HG03575 (cell line): ENCODE measurements around the gene TIAM1.

Experiments
- ATAC-seq: cut with Tn5 transposase; IDR thresholded peaks from one replicate; pipeline ENCODE4 v1.9.1; 2021; ENCODE audit not compliant: unreplicated experiment, insufficient number of reproducible peaks, low FRiP score; ENCODE audit errors: extremely low read depth

TIAM1 gene, protein sequence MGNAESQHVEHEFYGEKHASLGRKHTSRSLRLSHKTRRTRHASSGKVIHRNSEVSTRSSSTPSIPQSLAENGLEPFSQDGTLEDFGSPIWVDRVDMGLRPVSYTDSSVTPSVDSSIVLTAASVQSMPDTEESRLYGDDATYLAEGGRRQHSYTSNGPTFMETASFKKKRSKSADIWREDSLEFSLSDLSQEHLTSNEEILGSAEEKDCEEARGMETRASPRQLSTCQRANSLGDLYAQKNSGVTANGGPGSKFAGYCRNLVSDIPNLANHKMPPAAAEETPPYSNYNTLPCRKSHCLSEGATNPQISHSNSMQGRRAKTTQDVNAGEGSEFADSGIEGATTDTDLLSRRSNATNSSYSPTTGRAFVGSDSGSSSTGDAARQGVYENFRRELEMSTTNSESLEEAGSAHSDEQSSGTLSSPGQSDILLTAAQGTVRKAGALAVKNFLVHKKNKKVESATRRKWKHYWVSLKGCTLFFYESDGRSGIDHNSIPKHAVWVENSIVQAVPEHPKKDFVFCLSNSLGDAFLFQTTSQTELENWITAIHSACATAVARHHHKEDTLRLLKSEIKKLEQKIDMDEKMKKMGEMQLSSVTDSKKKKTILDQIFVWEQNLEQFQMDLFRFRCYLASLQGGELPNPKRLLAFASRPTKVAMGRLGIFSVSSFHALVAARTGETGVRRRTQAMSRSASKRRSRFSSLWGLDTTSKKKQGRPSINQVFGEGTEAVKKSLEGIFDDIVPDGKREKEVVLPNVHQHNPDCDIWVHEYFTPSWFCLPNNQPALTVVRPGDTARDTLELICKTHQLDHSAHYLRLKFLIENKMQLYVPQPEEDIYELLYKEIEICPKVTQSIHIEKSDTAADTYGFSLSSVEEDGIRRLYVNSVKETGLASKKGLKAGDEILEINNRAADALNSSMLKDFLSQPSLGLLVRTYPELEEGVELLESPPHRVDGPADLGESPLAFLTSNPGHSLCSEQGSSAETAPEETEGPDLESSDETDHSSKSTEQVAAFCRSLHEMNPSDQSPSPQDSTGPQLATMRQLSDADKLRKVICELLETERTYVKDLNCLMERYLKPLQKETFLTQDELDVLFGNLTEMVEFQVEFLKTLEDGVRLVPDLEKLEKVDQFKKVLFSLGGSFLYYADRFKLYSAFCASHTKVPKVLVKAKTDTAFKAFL (N-terminal part only)

DNA sequence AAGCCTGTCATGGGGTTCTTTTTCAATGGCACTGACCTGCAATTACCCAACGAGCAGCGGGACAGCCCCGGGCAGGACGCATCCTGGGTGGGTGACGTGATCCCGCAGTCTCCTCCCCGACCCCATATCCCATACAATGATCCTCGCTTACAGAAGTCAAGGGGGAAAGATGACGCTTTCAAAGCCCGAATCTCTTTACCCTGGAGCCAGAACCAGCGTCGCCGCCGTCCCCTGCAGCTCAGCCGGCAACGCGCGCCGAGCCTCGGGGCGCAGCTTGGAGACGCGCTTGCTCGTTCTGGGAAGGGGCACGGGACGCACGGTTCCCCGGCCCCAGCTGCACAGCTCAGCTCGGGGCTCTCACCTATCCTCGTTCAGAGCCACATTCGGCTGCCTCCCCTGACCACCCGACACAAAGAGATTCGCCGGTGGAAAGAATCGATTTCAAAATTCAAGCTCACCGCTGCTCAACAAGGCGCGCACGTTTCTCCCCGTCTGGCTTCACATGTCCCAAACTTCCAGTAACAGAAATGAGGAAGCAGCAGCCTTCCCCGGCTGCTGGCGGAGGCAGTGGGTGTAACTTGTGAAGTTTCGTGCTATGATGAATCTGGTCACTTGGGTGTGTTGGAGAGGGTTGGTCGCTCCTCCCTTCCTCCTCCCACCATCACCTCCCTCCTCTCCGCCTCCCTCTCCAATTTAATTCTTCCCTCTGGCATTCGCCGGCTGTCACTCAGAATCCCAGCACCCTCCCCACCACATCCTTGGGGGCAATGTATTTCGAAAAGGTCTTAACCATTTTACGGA lies at the start of gene TIAM1:
Gene TIAM1, minus strand, starts transcription at position 582 of the 801 bp plus-strand sequence. CDS start 77,289 bp downstream, outside the sequence.
- ATAC-seq = no peak

GRCh38 chr21:31387560-31388186 lies 43.6 kb upstream of the TIAM1 start:
- no peak for ATAC-seq

GRCh38 chr21:31386006-31386405 lies 41.9 kb upstream of the TIAM1 start:
- ATAC-seq = no peak

DNA sequence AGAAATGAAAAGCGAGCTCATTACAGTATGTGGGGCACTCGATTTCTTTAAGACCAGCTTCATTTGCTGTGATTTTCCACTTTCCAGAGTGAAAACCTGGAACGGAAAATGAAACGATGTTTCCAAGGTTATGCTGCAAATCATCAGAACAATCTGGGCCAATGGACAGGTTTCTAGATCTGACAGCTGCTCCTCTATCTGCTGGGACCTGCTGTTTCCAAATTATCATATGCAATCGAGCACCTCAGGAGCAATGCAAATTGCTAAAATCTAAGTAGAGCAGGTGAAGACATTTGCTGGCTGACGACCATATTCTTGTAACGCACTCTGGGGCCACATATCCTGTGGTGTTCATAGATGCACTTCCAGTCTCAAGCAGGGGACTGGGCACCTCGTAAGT lies 39.7 kb upstream of the TIAM1 start:
- ATAC-seq = no peak

DNA sequence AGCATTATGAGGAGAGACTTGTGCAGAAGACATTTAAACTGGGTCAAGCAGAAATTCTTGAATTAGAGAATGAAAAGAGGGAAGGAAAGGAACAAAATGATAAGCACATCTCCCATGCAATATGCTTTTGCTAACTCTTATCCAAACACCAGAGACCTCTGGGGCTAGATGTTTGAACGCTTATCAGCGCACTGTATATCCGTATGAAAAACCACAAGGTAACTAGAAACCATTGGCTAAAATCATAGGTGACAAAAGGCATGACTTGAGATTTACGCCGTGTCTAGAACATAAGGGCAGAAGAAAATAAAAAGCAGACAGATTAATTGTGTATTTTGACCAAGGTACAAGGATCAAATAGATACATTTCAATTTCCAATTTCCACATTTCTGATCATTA lies 38.0 kb upstream of the TIAM1 start:
- no peak for ATAC-seq

- ATAC-seq = no peak
Observed at GRCh38 chr21:31376301-31376700, 32.2 kb upstream of the TIAM1 start.

DNA sequence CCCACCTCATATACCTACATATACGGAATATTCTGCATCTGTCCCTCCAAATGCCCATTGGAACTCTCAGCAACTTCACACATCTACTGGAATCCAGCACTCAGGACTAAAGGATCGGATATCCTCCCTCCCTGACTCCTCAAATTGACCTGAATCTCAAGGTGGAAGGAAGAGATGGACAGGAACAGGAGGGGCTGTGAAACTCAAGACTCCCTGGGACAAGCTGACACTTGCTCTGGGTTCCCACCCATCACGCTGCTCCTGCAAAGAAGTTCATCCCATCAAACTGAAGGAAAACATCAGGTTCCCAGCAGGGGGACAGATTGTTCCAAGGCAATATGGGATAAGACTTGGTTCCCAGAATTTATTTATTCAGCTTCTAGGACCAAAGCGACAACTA lies 30.3 kb upstream of the TIAM1 start:
- ATAC-seq = no peak

DNA sequence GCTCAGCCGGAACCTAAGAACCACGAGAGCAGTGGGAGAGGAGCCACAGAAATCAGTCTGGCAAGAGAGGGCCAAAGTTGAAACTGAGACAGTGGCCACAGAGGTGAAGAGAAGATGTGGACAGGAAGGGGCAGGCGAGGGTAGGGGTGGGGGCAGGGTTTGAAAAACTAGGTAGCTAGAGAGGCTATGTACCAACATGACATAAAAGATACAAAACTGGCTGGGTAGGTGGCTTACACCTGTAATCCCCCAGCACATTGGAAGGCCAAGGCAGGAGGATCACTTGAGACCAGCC lies 28.4 kb upstream of the TIAM1 start:
- no peak for ATAC-seq

GRCh38 chr21:31371715-31372470 lies 27.8 kb upstream of the TIAM1 start:
- no peak for ATAC-seq

GRCh38 chr21:31370893-31371544 lies 27.0 kb upstream of the TIAM1 start:
- ATAC-seq = no peak

DNA sequence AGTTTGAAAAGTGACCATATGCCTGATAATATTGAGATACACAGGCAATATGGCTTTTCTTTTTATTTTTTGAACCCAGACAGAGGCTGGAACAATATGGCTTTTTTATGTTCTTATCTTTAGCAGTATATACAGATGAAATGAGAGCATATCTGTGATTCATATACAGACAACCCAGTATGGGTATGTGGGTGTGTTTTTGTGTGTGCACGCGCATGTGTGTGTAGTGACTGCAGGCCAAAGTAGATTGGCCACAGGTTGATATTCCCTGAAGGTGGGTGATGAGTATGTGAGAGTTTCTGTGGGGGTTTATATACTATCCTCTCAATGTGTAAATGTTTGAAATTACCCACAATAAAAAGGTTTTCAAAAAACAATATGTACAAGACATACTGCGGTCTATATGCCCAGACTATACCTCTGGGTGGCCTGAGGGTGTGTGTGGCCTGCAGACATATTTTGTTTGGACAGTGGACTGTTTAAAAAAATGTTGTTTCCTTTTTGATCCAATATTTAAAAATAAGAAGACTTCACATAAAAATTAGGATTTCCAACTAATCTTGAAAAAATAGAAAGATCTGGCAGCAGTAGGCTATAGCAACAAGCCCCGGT lies 26.3 kb upstream of the TIAM1 start:
- ATAC-seq = no peak

- no peak for ATAC-seq
Observed at GRCh38 chr21:31368361-31368760, 24.3 kb upstream of the TIAM1 start.

- no peak for ATAC-seq
Observed at GRCh38 chr21:31367801-31368200, 23.7 kb upstream of the TIAM1 start.

- no peak for ATAC-seq
Observed at GRCh38 chr21:31366825-31367224, 22.8 kb upstream of the TIAM1 start.

DNA sequence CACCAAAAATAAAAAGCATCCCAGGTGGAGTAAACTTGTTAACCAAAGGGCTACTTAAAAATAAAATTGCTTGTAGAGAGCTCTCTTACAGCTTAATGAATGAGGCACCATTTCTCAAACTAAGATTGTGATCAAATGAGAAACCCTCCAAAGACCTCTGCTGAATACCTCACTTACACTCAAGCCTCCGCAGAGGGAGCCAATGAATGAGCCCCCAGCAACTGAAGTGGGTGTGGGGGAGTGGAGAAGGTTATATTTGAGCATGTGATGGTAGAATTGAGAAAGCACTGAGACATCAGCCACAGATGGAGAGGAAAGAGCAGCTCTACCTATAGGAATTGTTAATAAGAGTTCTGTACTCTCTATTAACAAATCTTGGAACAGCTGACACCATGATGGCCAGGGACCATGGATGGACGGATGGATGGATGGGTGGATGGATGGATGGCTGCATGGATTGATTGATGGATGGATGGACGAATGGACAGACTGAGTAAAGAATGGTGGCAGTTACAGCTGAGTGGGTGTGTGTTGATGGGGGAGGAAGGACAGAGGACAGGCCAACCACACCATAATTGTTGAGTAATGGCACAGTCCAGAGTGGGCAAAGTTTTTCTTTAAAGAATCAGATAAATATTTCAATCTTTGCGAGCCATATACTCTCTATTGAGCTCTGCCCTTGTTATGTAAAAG lies 20.3 kb upstream of the TIAM1 start:
- no peak for ATAC-seq

DNA sequence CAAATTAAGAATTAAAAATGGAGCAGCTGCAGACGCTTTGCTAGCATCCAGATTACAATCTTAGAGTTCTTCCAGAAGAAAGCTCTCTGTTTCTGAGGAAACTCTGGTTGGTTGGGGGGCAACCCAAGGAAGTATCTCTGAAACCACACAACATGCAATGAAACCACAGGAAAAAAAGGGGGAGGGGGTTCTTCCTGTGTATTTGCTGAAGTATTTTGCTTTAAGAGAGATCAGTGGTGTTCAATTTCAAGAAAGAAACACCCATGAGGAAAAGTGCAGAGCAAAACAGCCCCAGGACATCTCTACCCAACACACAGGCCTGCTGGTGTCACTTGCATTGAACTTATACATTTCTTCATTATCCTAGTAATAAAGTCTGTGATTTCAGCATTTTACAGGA lies 19.7 kb upstream of the TIAM1 start:
- ATAC-seq = no peak
